ENCODE results near the gene AIF1L.

DNA sequence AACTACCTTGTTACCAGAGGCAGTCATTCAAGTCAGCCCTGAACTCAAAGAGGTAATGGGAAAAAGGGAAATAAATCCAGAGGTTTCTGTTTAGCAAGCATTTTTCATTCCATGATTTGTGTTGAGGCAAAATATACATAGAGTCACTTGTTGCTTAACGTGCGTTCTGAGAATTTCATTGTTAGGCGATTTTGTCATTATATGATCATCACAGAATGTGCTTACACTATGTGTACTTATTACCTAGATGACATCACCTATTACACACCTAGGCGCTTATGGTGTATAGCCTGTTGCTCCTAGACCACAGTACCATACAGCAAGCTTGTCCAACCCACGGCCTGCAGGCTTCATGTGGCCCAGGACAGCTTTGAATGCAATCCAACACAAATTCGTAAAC, 65.3 kb downstream of the AIF1L start:
- TF ChIP-seq, protein P1, sequence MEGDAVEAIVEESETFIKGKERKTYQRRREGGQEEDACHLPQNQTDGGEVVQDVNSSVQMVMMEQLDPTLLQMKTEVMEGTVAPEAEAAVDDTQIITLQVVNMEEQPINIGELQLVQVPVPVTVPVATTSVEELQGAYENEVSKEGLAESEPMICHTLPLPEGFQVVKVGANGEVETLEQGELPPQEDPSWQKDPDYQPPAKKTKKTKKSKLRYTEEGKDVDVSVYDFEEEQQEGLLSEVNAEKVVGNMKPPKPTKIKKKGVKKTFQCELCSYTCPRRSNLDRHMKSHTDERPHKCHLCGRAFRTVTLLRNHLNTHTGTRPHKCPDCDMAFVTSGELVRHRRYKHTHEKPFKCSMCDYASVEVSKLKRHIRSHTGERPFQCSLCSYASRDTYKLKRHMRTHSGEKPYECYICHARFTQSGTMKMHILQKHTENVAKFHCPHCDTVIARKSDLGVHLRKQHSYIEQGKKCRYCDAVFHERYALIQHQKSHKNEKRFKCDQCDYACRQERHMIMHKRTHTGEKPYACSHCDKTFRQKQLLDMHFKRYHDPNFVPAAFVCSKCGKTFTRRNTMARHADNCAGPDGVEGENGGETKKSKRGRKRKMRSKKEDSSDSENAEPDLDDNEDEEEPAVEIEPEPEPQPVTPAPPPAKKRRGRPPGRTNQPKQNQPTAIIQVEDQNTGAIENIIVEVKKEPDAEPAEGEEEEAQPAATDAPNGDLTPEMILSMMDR (IDR thresholded peaks at IDR 0.05) = no peak
- TF ChIP-seq POLR2AphosphoS5 (IDR thresholded peaks at IDR 0.05) = no peak
- no peak for TF ChIP-seq EP300 (IDR thresholded peaks at IDR 0.05)
